HepG2 (cell line): ENCODE measurements around the gene ABCA3. TPM values are rescaled to one million over a fixed set of nuclear protein-coding genes. Genes with fewer than 3 reads are reported as not detected.
A peak's percentile ranks its signal among the peaks of the same experiment; 100 is the strongest.

Experiments
- AGO2 ChIP-seq: fragments of 200-400 bp; formaldehyde crosslinking; optimal IDR thresholded peaks from 2 replicates; pipeline ENCODE3; 2017; ENCODE audit warnings: mild to moderate bottlenecking, low read depth, low read length, moderate library complexity
- ATF6 ChIP-seq: sonication (generic); formaldehyde crosslinking; conservative IDR thresholded peaks from 2 replicates; pipeline ENCODE4 v1.4.0; 2020; ENCODE audit warnings: missing genetic modification reagents
- BRF2 ChIP-seq: sonication (generic); formaldehyde crosslinking; IDR thresholded peaks from 2 replicates; pipeline ENCODE4 v1.8.1; 2022; ENCODE audit warnings: mild to moderate bottlenecking, missing genetic modification reagents
- CHD4 ChIP-seq: fragments of 200-600 bp; sonication (generic); IDR thresholded peaks from 2 replicates; pipeline ENCODE4 v1.7.0; 2017; ENCODE audit warnings: mild to moderate bottlenecking, low read length, borderline replicate concordance
- ELF1 ChIP-seq: sonication (generic); formaldehyde crosslinking; IDR thresholded peaks from 2 replicates; pipeline ENCODE4 v1.4.0; 2020; ENCODE audit warnings: missing genetic modification reagents
- FOSL2 ChIP-seq: sonication (generic); formaldehyde crosslinking; IDR thresholded peaks from 2 replicates; pipeline ENCODE4 v1.4.0; 2020; ENCODE audit warnings: missing genetic modification reagents
- GATAD1 ChIP-seq: IDR thresholded peaks from 2 replicates; pipeline ENCODE4 v1.6.1; 2016; ENCODE audit warnings: missing genetic modification reagents, missing compliant biosample characterization
- HBP1 ChIP-seq: IDR thresholded peaks from 2 replicates; pipeline ENCODE4 v1.6.1; 2016; ENCODE audit warnings: low read depth, control low read depth
- HDAC1 ChIP-seq: sonication (generic); formaldehyde crosslinking; IDR thresholded peaks from 2 replicates; pipeline ENCODE4 v1.5.1; 2020; ENCODE audit warnings: mild to moderate bottlenecking, missing genetic modification reagents
- MLX ChIP-seq: IDR thresholded peaks from 2 replicates; pipeline ENCODE4 v1.6.1; 2016
- NFYC ChIP-seq: IDR thresholded peaks from 2 replicates; pipeline ENCODE4 v1.6.1; 2016; ENCODE audit warnings: missing genetic modification reagents, missing compliant biosample characterization
- PCBP2 ChIP-seq: fragments of 200-400 bp; formaldehyde crosslinking; optimal IDR thresholded peaks from 2 replicates; pipeline ENCODE3; 2018; ENCODE audit warnings: low read length, low read depth; ENCODE audit not compliant: poor library complexity, severe bottlenecking
- SNRNP70 ChIP-seq: fragments of 200-400 bp; formaldehyde crosslinking; IDR thresholded peaks from 2 replicates; pipeline ENCODE4 v1.6.1; 2017; ENCODE audit warnings: mild to moderate bottlenecking, low read depth, low read length, moderate library complexity
- TEAD3 ChIP-seq: optimal IDR thresholded peaks from 2 replicates; pipeline ENCODE3; 2016; ENCODE audit warnings: borderline replicate concordance
- TOE1 ChIP-seq: sonication (generic); formaldehyde crosslinking; IDR thresholded peaks from 2 replicates; pipeline ENCODE4 v1.4.0; 2020; ENCODE audit warnings: mild to moderate bottlenecking, missing genetic modification reagents
- U2AF2 ChIP-seq: fragments of 200-400 bp; formaldehyde crosslinking; IDR thresholded peaks from 2 replicates; pipeline ENCODE4 v1.6.1; 2017; ENCODE audit warnings: low read depth, mild to moderate bottlenecking, low read length
- ZBTB20 ChIP-seq: sonication (generic); formaldehyde crosslinking; IDR thresholded peaks from 2 replicates; pipeline ENCODE4 v1.8.1; 2023; ENCODE audit warnings: missing genetic modification reagents, low read depth, mild to moderate bottlenecking, borderline replicate concordance
- ZNF10 ChIP-seq: sonication (generic); formaldehyde crosslinking; IDR thresholded peaks from 2 replicates; pipeline ENCODE4 v1.4.0; 2020; ENCODE audit warnings: mild to moderate bottlenecking, low read depth, missing genetic modification reagents, borderline replicate concordance
- ZNF18 ChIP-seq: sonication (generic); formaldehyde crosslinking; IDR thresholded peaks from 2 replicates; pipeline ENCODE4 v1.8.0; 2022; ENCODE audit warnings: mild to moderate bottlenecking, missing genetic modification reagents; ENCODE audit not compliant: insufficient replicate concordance
- ZNF576 ChIP-seq: sonication (generic); formaldehyde crosslinking; IDR thresholded peaks from 2 replicates; pipeline ENCODE4 v1.4.0; 2020; ENCODE audit warnings: mild to moderate bottlenecking, missing genetic modification reagents
- ZNF614 ChIP-seq: IDR thresholded peaks from 2 replicates; pipeline ENCODE4 v1.6.1; 2018; ENCODE audit warnings: missing biosample characterization, missing genetic modification reagents, inconsistent platforms, borderline replicate concordance
- ZNF768 ChIP-seq: sonication (generic); formaldehyde crosslinking; IDR thresholded peaks from 2 replicates; pipeline ENCODE4 v1.4.0; 2020; ENCODE audit warnings: missing genetic modification reagents
- ZSCAN29 ChIP-seq: sonication (generic); formaldehyde crosslinking; conservative IDR thresholded peaks from 2 replicates; pipeline ENCODE4 v1.4.0; 2020; ENCODE audit warnings: mild to moderate bottlenecking, missing genetic modification reagents
- polyA plus RNA-seq, 8 experiments: library from polyadenylated mRNA; depleted of rRNA in 3 of 8; stranded (reverse) in 7 of 8; unstranded in 1 of 8; fragments of >200 nt; fragmentation: Illumina TruSeq in 4 of 8; extraction: Trizol in 4 of 8; gene quantifications; 2 replicates each; pipeline versions ENCODE4 v1.2.1 to v1.2.3, GENCODE V29; 2011 to 2016; ENCODE audit warnings: low read depth in 4 of 8, missing spikeins in 1 of 8, mixed read lengths in 1 of 8; ENCODE audit not compliant: insufficient read depth in 1 of 8
- total RNA-seq, 5 experiments: library from RNA; depleted of rRNA; stranded (reverse); fragments of >200 nt; fragmentation: Illumina TruSeq; extraction: Trizol; gene quantifications; 2 replicates each; pipeline ENCODE4 v1.2.3, GENCODE V29; 2016; ENCODE audit warnings: low read depth in 1 of 5

ABCA3 gene
- total and polyA plus RNA-seq, 2 of the 13 experiments (the other 11 are each of a cell fraction or from before 2014, with no cell fraction given): 0.60 to 1.5 TPM

GRCh38 chr16:2267913-2268666 lies 72.4 kb downstream of the ABCA3 start, which contains the start of gene RNPS1 (continued):
- TF ChIP-seq ZBTB20 (CRISPR knock-in tag): peak; percentile 59
- peak; percentile 47; the same call in 1 of the 2 replicates for TF ChIP-seq FOSL2 (CRISPR knock-in tag)
- TF ChIP-seq ATF6: no peak
- TF ChIP-seq CHD4: 0 out of 2 replicates have a peak, but pooled peaks have one; percentile 42
- TF ChIP-seq ZNF614 (CRISPR knock-in tag): no peak
- TF ChIP-seq ZNF18 (CRISPR knock-in tag): peak; percentile 89
- TF ChIP-seq SNRNP70: no peak
- peak; percentile 86 for TF ChIP-seq ZSCAN29 (CRISPR knock-in tag)
- TF ChIP-seq MLX: no peak
- peak; percentile 64 for TF ChIP-seq AGO2
- TF ChIP-seq HDAC1 (CRISPR knock-in tag): peak; percentile 85
- peak; percentile 43; the same call in 1 of the 2 replicates for TF ChIP-seq ZNF768 (CRISPR knock-in tag)
- TF ChIP-seq U2AF2: no peak
- TF ChIP-seq GATAD1 (CRISPR knock-in tag): peak; percentile 98
- TF ChIP-seq BRF2 (CRISPR knock-in tag): peak; percentile 87; the same call in 1 of the 2 replicates
- peak; percentile 84 for TF ChIP-seq NFYC
- TF ChIP-seq PCBP2: no peak
- peak; percentile 62; the same call in 1 of the 2 replicates for TF ChIP-seq ZNF576
- peak; percentile 59 for TF ChIP-seq TEAD3 (CRISPR knock-in tag)
- no peak; the same call in 1 of the 2 replicates for TF ChIP-seq TOE1
- no peak for TF ChIP-seq ZNF10 (CRISPR knock-in tag)
- TF ChIP-seq HBP1 (CRISPR knock-in tag): 0 out of 2 replicates have a peak, but pooled peaks have one; percentile 32
- TF ChIP-seq ELF1 (CRISPR knock-in tag): peak; percentile 97
